ENCODE measurements around the gene FXYD2.

GRCh38 chr11:117849781-117850414 is 25.4 kb upstream of the FXYD2 start:
- no peak for TF ChIP-seq CTCF (IDR thresholded peaks at IDR 0.05; ENCODE audit: low read length)
- no peak for TF ChIP-seq EZH2 (IDR thresholded peaks at IDR 0.05; ENCODE audit: borderline replicate concordance, low read length)
